ENCODE results near the gene SLC12A5.

- TF ChIP-seq CTCF (IDR thresholded peaks at IDR 0.05) (peak in 2 of 3 experiments; percentile 4 to 18), POLR2A (IDR thresholded peaks at IDR 0.05) (no peak)
These were observed 60.7 kb downstream of the SLC12A5 start, which contains the start of gene NCOA5 for GRCh38 chr20:46089417-46090388.
